K562 (cell line): ENCODE results near the gene TASP1. TPM values are rescaled to one million over a fixed set of nuclear protein-coding genes. Genes with fewer than 3 reads are reported as not detected.

Source experiments
- CBX2 ChIP-seq: fragments of 200-600 bp; sonication (generic); IDR thresholded peaks from one replicate; pipeline ENCODE4 v1.6.1; 2012; ENCODE audit warnings: mild to moderate bottlenecking, low read length, inconsistent platforms; ENCODE audit not compliant: insufficient read depth, poor library complexity, severe bottlenecking
- CREB3 ChIP-seq: fragments of 450-650 bp; conservative IDR thresholded peaks from 2 replicates; pipeline ENCODE4 v1.6.1; 2016; ENCODE audit warnings: missing genetic modification characterization, low read depth, mild to moderate bottlenecking, missing compliant biosample characterization, moderate library complexity
- E2F1 ChIP-seq: sonication (generic); formaldehyde crosslinking; IDR thresholded peaks from 2 replicates; pipeline ENCODE4 v1.8.1; 2023; ENCODE audit warnings: mild to moderate bottlenecking, missing genetic modification reagents, moderate library complexity
- ETV1 ChIP-seq: fragments of 450-650 bp; conservative IDR thresholded peaks from 2 replicates; pipeline ENCODE4 v1.6.1; 2016; ENCODE audit warnings: missing genetic modification characterization, control low read depth, low read depth, missing compliant biosample characterization
- FOXK2 ChIP-seq, 2 experiments: fragments of 450-650 bp; IDR thresholded peaks in 1 of 2; conservative IDR thresholded peaks in 1 of 2; 2 replicates each; pipeline ENCODE4 v1.6.1; 2016; ENCODE audit warnings: low read depth in 2 of 2, mild to moderate bottlenecking in 1 of 2
- KAT8 ChIP-seq: fragments of 450-650 bp; IDR thresholded peaks from 2 replicates; pipeline ENCODE4 v1.6.1; 2016; ENCODE audit warnings: low read depth, mild to moderate bottlenecking
- MXD1 ChIP-seq: fragments of 250-450 bp; sonication (Bioruptor Pico); IDR thresholded peaks from 2 replicates; pipeline ENCODE4 v1.8.0; 2021; ENCODE audit warnings: borderline replicate concordance, mild to moderate bottlenecking, moderate library complexity; ENCODE audit not compliant: poor library complexity, severe bottlenecking
- NR1H2 ChIP-seq: sonication (generic); formaldehyde crosslinking; IDR thresholded peaks from 2 replicates; pipeline ENCODE4 v1.4.0; 2020; ENCODE audit warnings: mild to moderate bottlenecking, missing genetic modification reagents
- PATZ1 ChIP-seq: fragments of 250-450 bp; sonication (Bioruptor Pico); IDR thresholded peaks from 2 replicates; pipeline ENCODE4 v1.5.0; 2020; ENCODE audit warnings: mild to moderate bottlenecking, borderline replicate concordance
- PHF20 ChIP-seq: fragments of 450-650 bp; IDR thresholded peaks from 2 replicates; pipeline ENCODE4 v1.6.1; 2018; ENCODE audit not compliant: partially characterized antibody
- RB1 ChIP-seq: fragments of 450-650 bp; IDR thresholded peaks from 2 replicates; pipeline ENCODE4 v1.6.1; 2017; ENCODE audit warnings: low read depth, mild to moderate bottlenecking
- RNF2 ChIP-seq: sonication (generic); IDR thresholded peaks from 2 replicates; pipeline ENCODE4 v1.6.1; 2016
- SIX5 ChIP-seq, 2 experiments: IDR thresholded peaks; 2 replicates each; pipeline ENCODE4 v1.6.1; 2011; ENCODE audit warnings: low read length in 2 of 2, borderline replicate concordance in 1 of 2, low read depth in 1 of 2, mild to moderate bottlenecking in 1 of 2, moderate library complexity in 1 of 2; ENCODE audit not compliant: insufficient read depth in 1 of 2
- SMAD3 ChIP-seq: fragments of 450-650 bp; formaldehyde crosslinking; conservative IDR thresholded peaks from 2 replicates; pipeline ENCODE4 v1.4.0; 2020; ENCODE audit warnings: mild to moderate bottlenecking
- SRSF9 ChIP-seq: fragments of 200-400 bp; formaldehyde crosslinking; IDR thresholded peaks from 2 replicates; pipeline ENCODE4 v1.6.1; 2017; ENCODE audit warnings: low read depth, low read length, borderline replicate concordance
- TARDBP ChIP-seq: fragments of 450-650 bp; IDR thresholded peaks from 2 replicates; pipeline ENCODE4 v1.6.1; 2016
- TCFL5 ChIP-seq: fragments of 250-450 bp; sonication (Bioruptor Pico); conservative IDR thresholded peaks from 2 replicates; pipeline ENCODE4 v1.6.1; 2021; ENCODE audit warnings: mild to moderate bottlenecking, moderate library complexity, matching md5 sums
- U2AF1 ChIP-seq: fragments of 200-400 bp; formaldehyde crosslinking; optimal IDR thresholded peaks from 2 replicates; pipeline ENCODE3; 2017; ENCODE audit warnings: mild to moderate bottlenecking, low read depth, low read length, moderate library complexity
- ZNF41 ChIP-seq: fragments of 250-450 bp; sonication (Bioruptor Pico); conservative IDR thresholded peaks from 2 replicates; pipeline ENCODE4 v1.4.0; 2020; ENCODE audit warnings: mild to moderate bottlenecking
- ZNF668 ChIP-seq: fragments of 250-450 bp; sonication (Bioruptor Pico); IDR thresholded peaks from 2 replicates; pipeline ENCODE4 v1.8.0; 2022; ENCODE audit warnings: mild to moderate bottlenecking, inconsistent platforms
- ZNF77 ChIP-seq: fragments of 250-450 bp; sonication (Bioruptor Pico); IDR thresholded peaks from 2 replicates; pipeline ENCODE4 v1.5.0; 2020
- polyA plus RNA-seq, 8 experiments: library from polyadenylated mRNA; depleted of rRNA in 4 of 8; stranded (reverse) in 5 of 8; unstranded in 3 of 8; fragments of >200 nt; fragmentation: Nextera tagmentation in 2 of 8; fragmentation: Illumina TruSeq in 1 of 8; extraction: Ambion mirVana in 2 of 8; extraction: Trizol in 1 of 8; gene quantifications; 2 replicates each; pipeline versions ENCODE4 v1.2.1 to v1.2.3, GENCODE V29; 2011 to 2014; ENCODE audit warnings: inconsistent platforms in 1 of 8, missing spikeins in 1 of 8
- total RNA-seq, 7 experiments: library from RNA; depleted of rRNA in 6 of 7; stranded (reverse); fragments of >200 nt in 6 of 7; fragmentation: Illumina TruSeq in 2 of 7; extraction: Trizol in 2 of 7; gene quantifications; 2 replicates each; pipeline versions ENCODE4 v1.2.1 to v1.2.3, GENCODE V29; 2011 to 2021; ENCODE audit warnings: low replicate concordance in 1 of 7

TASP1 gene
- total and polyA plus RNA-seq, 9 of the 15 experiments (the other 6 are each of a cell fraction or from before 2014, with no cell fraction given) = 3.7 to 10.6 (median 6.4) TPM

GRCh38 chr20:13546497-13547131 lies 92.1 kb downstream of the TASP1 start (continued):
- TF ChIP-seq E2F1 (no peak), RB1 (no peak), SRSF9 (no peak), ZNF77 (CRISPR knock-in tag) (no peak), ZNF41 (no peak), TARDBP (no peak), FOXK2 (conservative IDR thresholded peaks at IDR 0.05 in 1 of 2, IDR thresholded peaks at IDR 0.05 in 1 of 2; ENCODE audit: low read depth in 2 of 2) (0 out of 4 replicates have a peak, but pooled peaks have one; percentile 44 to 63), PATZ1 (CRISPR knock-in tag) (no peak), CBX2 (no peak), RNF2 (no peak), KAT8 (no peak), PHF20 (no peak), CREB3 (tag) (no peak), ZNF668 (no peak), MXD1 (CRISPR knock-in tag) (no peak), NR1H2 (CRISPR knock-in tag) (no peak), SMAD3 (CRISPR knock-in tag) (no peak), SIX5 (IDR thresholded peaks at IDR 0.05; ENCODE audit: borderline replicate concordance in 1 of 2, insufficient read depth in 1 of 2, low read depth in 1 of 2, low read length in 2 of 2) (no peak), U2AF1 (no peak), TCFL5 (CRISPR knock-in tag) (no peak), ETV1 (no peak)
